HL-60/S4 (cell line): Measurements from ENCODE around the gene CERS6.

Experiments
- in situ Hi-C: fragments of 300-500 bp; cut with MboI; formaldehyde crosslinking; loops from 2 replicates; pipeline ENCODE4 v1.14.3; 2022; ENCODE audit warnings: low sequenced_read_pairs

CERS6 gene

DNA sequence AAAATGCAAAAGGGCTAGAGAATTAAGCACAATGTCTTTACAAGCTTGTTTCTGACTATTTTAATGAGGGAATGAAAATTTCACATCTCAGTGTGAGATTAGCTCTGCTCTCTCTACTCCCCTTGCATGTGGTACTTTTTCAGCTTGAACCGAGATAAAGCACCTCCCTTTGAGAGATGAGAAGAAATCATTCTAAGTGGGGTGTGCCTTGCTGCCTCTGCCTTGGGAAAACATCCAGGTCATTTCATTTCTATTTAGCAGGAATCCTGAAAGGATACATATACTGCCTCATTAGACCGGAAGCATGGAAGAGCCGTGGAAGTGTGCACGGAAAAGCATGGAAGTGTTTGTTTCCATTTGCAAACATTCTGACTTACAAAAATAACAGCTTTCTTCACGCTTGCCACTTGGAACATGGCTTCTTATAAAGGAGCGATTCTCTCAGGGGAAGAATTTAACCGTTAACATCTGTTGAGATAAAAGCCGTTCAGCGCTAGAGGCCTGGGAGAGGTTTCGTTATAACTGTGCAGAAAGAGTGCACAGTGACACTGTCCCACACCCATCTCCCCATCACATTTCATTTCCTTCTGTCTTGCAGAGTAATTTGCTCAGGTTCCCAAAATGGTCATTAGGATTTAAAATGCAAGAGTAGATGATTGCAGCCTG lies 363.1 kb downstream of the CERS6 start:
- in situ Hi-C loops = no loop called here

DNA sequence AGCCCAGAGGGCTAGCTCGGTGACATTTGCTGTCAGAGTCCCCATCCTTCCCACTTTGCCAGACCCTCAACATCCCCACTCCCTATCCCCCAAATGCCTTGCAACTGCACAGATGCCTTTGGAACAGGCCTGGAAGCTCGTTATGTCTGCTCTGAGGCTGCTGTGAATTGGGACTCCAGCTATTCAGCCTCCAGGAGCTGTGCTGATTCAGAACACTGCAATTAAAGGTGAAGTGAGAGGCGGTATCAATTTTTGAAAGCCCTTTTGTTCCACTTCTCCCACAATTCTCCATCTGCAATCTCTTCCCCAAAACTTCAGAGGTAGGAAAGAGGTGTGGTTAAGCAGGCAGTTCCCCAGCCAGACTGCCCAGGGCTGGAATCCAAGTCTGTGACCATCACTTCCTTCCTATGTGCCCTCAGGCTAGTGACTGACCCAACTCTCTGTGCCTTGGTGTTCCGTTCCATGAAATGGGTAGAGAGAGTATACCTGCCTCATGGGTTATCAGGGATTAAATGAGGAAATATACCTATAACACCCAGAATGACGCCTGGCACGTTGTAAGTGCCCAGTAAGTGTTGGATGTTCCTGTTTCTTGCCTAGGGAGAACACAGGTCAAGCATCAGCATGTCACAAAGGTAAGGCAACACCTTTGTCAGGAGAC lies 363.9 kb downstream of the CERS6 start:
- in situ Hi-C loops = no loop called here

- in situ Hi-C loops = no loop called here
These were observed 365.5 kb downstream of the CERS6 start for GRCh38 chr2:168821577-168821976.

GRCh38 chr2:168821992-168822391 lies 365.9 kb downstream of the CERS6 start:
- in situ Hi-C loops = no loop called here
